OCI-LY7 (cell line): ENCODE data around the gene DLGAP3. TPM values are rescaled to one million over a fixed set of nuclear protein-coding genes. Genes with fewer than 3 reads are reported as not detected.

ENCODE experiments used
- BruUV-seq: library from RNA; stranded (reverse); fragments of 400-500 nt; replicated peaks from 2 replicates; lab custom pipeline; 2021; lab: Mats Ljungman, UMichigan
- CTCF ChIA-PET: fragments of 300-600 bp; sonication (Branson Sonifier 250); formaldehyde crosslinking; loops from one replicate; lab custom pipeline; 2022; ENCODE audit warnings: antibody characterized with exemption; ENCODE audit not compliant: unreplicated experiment; lab: Charles Lee
- POLR2A ChIA-PET: fragments of 300-600 bp; sonication (Branson Sonifier 250); formaldehyde crosslinking; loops from one replicate; lab custom pipeline; 2022; ENCODE audit warnings: antibody characterized with exemption; lab: Charles Lee
- DNase-seq: peaks from one replicate; pipeline ENCODE4 v3.0.0-alpha.2; 2015; ENCODE audit warnings: low spot score
- H2AFZ ChIP-seq: fragments of 200-600 bp; sonication (generic), shearing (Covaris generic); 2 replicates; pipeline ENCODE4 v1.6.1; 2014; ENCODE audit warnings: mild to moderate bottlenecking, antibody characterized with exemption, low read length, moderate library complexity
- H3K27ac ChIP-seq: fragments of 200-600 bp; sonication (generic); 2 replicates; pipeline ENCODE4 v1.5.1; 2014; ENCODE audit warnings: mixed run types, low read depth, mild to moderate bottlenecking, moderate library complexity, low read length, inconsistent platforms; ENCODE audit not compliant: poor library complexity, severe bottlenecking
- H3K36me3 ChIP-seq: fragments of 200-600 bp; sonication (generic); 2 replicates; pipeline ENCODE4 v1.6.1; 2014; ENCODE audit warnings: mild to moderate bottlenecking, antibody characterized with exemption, low read length, moderate library complexity, mixed read lengths; ENCODE audit not compliant: insufficient read depth
- H3K4me1 ChIP-seq: fragments of 200-600 bp; sonication (generic); 2 replicates; pipeline ENCODE4 v1.5.1; 2014; ENCODE audit warnings: mild to moderate bottlenecking, low read length; ENCODE audit not compliant: insufficient read depth, poor library complexity, severe bottlenecking
- H3K4me2 ChIP-seq: fragments of 200-600 bp; sonication (generic); 2 replicates; pipeline ENCODE4 v1.6.1; 2014; ENCODE audit warnings: mild to moderate bottlenecking, low read length
- H3K4me3 ChIP-seq: fragments of 200-600 bp; sonication (generic); 2 replicates; pipeline ENCODE4 v1.5.1; 2014; ENCODE audit warnings: mild to moderate bottlenecking, low read depth, low read length; ENCODE audit not compliant: poor library complexity, severe bottlenecking
- H3K79me2 ChIP-seq: fragments of 200-600 bp; sonication (generic); 2 replicates; pipeline ENCODE4 v1.6.1; 2016; ENCODE audit warnings: low read depth, mild to moderate bottlenecking, low read length, moderate library complexity, mixed read lengths; ENCODE audit not compliant: insufficient read depth
- H3K9me2 ChIP-seq: fragments of 200-600 bp; sonication (generic); 2 replicates; pipeline ENCODE4 v1.6.1; 2016; ENCODE audit warnings: mild to moderate bottlenecking, low read length, mixed read lengths; ENCODE audit not compliant: insufficient read depth
- H3K9me3 ChIP-seq: fragments of 200-600 bp; sonication (generic); 2 replicates; pipeline ENCODE4 v1.6.1; 2014; ENCODE audit warnings: mild to moderate bottlenecking, mixed run types, low read length, mixed read lengths
- H4K20me1 ChIP-seq: fragments of 200-600 bp; sonication (generic); 2 replicates; pipeline ENCODE4 v1.6.1; 2014; ENCODE audit warnings: mild to moderate bottlenecking, antibody characterized with exemption, low read length, moderate library complexity, mixed read lengths; ENCODE audit not compliant: insufficient read depth
- EZH2phosphoT487 ChIP-seq: fragments of 200-600 bp; sonication (generic); IDR thresholded peaks from 2 replicates; pipeline ENCODE4 v1.6.1; 2018; ENCODE audit warnings: low read depth, borderline replicate concordance, mild to moderate bottlenecking, mixed run types, antibody characterized with exemption, low read length, moderate library complexity, mixed read lengths
- intact Hi-C: fragments of 100-400 bp; cut with micrococcal nuclease; formaldehyde crosslinking; loops from one replicate; pipeline ENCODE4 v1.10.0; 2022; ENCODE audit not compliant: unreplicated experiment
- total RNA-seq, 2 experiments: library from RNA; depleted of rRNA in 1 of 2; stranded (reverse); fragments of >200 nt in 1 of 2; shearing (Covaris generic) in 1 of 2; gene quantifications; 2 replicates each; pipeline ENCODE4 v1.2.3, GENCODE V29; 2014 to 2022
- TF ChIP-seq, protein P1 (sequence below): fragments of 200-600 bp; sonication (generic); conservative IDR thresholded peaks from 2 replicates; pipeline ENCODE4 v1.5.1; 2014; ENCODE audit warnings: mild to moderate bottlenecking, antibody characterized with exemption, low read length, moderate library complexity, mixed read lengths

Gene DLGAP3
- total RNA-seq, 2 experiments from 2014 or later: 0.44 to 0.47 TPM

GRCh38 chr1:34908369-34908768 lies 21.1 kb downstream of the DLGAP3 start:
- H3K4me1 ChIP-seq: no peaks in the 10 kb centered on the region
- H4K20me1 ChIP-seq: no peaks in the 10 kb centered on the region
- no peak overlapping the region for H2AFZ ChIP-seq
- TF ChIP-seq, protein P1, sequence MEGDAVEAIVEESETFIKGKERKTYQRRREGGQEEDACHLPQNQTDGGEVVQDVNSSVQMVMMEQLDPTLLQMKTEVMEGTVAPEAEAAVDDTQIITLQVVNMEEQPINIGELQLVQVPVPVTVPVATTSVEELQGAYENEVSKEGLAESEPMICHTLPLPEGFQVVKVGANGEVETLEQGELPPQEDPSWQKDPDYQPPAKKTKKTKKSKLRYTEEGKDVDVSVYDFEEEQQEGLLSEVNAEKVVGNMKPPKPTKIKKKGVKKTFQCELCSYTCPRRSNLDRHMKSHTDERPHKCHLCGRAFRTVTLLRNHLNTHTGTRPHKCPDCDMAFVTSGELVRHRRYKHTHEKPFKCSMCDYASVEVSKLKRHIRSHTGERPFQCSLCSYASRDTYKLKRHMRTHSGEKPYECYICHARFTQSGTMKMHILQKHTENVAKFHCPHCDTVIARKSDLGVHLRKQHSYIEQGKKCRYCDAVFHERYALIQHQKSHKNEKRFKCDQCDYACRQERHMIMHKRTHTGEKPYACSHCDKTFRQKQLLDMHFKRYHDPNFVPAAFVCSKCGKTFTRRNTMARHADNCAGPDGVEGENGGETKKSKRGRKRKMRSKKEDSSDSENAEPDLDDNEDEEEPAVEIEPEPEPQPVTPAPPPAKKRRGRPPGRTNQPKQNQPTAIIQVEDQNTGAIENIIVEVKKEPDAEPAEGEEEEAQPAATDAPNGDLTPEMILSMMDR: no peak
- TF ChIP-seq EZH2phosphoT487: no peak
- no TSS peak for BruUV-seq
- no peaks in the 10 kb centered on the region for H3K79me2 ChIP-seq
- intact Hi-C loops: no loop called here
- no peak overlapping the region for H3K4me3 ChIP-seq
- H3K9me2 ChIP-seq: no peaks in the 10 kb centered on the region
- no peak overlapping the region for H3K4me2 ChIP-seq
- H3K36me3 ChIP-seq: no peaks in the 10 kb centered on the region
- ChIA-PET CTCF (no interaction called here), POLR2A (no interaction called here)
- no peak overlapping the region for H3K27ac ChIP-seq
- no peaks in the 10 kb centered on the region for H3K9me3 ChIP-seq
- no peak for DNase-seq

GRCh38 chr1:34907487-34908090 lies 21.9 kb downstream of the DLGAP3 start:
- H3K79me2 ChIP-seq: no peaks in the 10 kb centered on the region
- intact Hi-C loops: no loop called here
- H3K36me3 ChIP-seq: no peaks in the 10 kb centered on the region
- H4K20me1 ChIP-seq: no peaks in the 10 kb centered on the region
- no peak for DNase-seq
- H3K4me3 ChIP-seq: no peak overlapping the region
- no peaks in the 10 kb centered on the region for H3K9me2 ChIP-seq
- no peaks in the 10 kb centered on the region for H3K4me1 ChIP-seq
- ChIA-PET CTCF (no interaction called here), POLR2A (no interaction called here)
- TF ChIP-seq, protein P1: no peak
- TF ChIP-seq EZH2phosphoT487: no peak
- no peak overlapping the region for H3K27ac ChIP-seq
- no peak overlapping the region for H3K4me2 ChIP-seq
- no peaks in the 10 kb centered on the region for H3K9me3 ChIP-seq
- BruUV-seq: no TSS peak
- H2AFZ ChIP-seq: no peak overlapping the region

DNA sequence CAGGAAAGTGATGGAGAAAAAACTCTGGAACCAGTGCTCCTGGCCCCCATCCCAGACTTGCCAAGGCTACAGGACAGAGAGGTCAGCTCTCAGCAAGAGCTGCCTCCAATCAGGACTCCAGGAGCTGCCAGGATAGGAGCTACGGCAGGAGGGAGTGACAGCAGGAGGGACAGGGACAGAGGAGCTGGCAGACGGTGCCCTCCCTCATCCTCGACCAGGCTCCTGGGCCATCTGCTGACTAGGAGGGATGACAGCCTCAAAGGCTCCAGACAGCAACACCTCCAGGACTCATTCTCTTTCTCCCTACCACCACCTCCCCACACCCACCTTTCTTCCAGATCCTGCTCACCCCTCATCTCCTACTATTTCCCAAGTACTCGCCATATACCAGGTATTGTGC lies 22.7 kb downstream of the DLGAP3 start:
- DNase-seq: no peak
- H4K20me1 ChIP-seq: no peaks in the 10 kb centered on the region
- intact Hi-C loops: no loop called here
- H3K4me3 ChIP-seq: no peak overlapping the region
- no peaks in the 10 kb centered on the region for H3K4me1 ChIP-seq
- no peak overlapping the region for H3K4me2 ChIP-seq
- no peaks in the 10 kb centered on the region for H3K9me2 ChIP-seq
- H2AFZ ChIP-seq: no peak overlapping the region
- ChIA-PET POLR2A (no interaction called here), CTCF (no interaction called here)
- H3K79me2 ChIP-seq: no peaks in the 10 kb centered on the region
- TF ChIP-seq, protein P1: no peak
- TF ChIP-seq EZH2phosphoT487: no peak
- no peak overlapping the region for H3K27ac ChIP-seq
- no peaks in the 10 kb centered on the region for H3K36me3 ChIP-seq
- H3K9me3 ChIP-seq: no peaks in the 10 kb centered on the region
- no TSS peak for BruUV-seq
